Left forelimb (tissue), 1 donor: Measurements from ENCODE around the gene LIMA1.

Experiments
- DNase-seq: peaks from one replicate; pipeline ENCODE4 v3.0.0-alpha.2; 2018; ENCODE audit warnings: low spot score

The LIMA1 gene

GRCh38 chr12:50217202-50217601 lies 66.1 kb downstream of the LIMA1 start:
- no peak for DNase-seq

DNA sequence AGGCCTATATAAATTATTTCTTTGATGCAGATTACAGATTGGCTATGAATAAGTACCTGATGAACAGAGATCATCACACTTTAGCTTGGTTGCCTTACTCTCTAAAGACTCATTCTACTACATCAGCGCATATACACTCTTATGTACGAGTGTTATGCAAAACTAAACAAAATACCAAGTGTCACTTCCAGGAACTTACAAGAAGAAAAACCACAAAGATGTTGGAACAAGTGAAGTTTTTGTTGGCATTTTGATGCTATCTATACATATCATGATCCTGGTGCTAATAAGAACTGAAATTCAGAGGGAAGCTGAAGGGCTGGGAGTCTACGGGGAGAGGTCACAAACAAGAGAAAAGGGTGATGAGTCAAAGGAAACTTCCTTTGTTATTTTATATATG lies 68.3 kb downstream of the LIMA1 start:
- DNase-seq, result no peak

DNA sequence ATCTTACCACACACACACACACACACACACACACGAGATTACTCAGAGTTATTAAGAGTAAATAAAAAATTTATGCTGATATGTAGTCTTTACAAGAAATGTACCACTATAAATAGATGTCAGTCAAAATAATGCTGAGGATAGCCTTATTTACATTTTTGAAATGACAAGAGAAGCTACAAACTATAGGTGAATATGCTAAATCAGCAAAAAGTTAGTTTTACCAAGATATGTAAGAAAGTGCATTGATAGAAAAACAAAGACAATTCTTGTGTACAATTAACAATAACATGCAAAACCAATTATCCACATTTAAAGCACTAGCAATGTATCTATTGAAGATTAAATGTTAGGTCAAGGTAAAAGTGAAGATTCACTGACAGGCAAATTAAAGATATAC lies 69.3 kb downstream of the LIMA1 start:
- DNase-seq, result no peak

DNA sequence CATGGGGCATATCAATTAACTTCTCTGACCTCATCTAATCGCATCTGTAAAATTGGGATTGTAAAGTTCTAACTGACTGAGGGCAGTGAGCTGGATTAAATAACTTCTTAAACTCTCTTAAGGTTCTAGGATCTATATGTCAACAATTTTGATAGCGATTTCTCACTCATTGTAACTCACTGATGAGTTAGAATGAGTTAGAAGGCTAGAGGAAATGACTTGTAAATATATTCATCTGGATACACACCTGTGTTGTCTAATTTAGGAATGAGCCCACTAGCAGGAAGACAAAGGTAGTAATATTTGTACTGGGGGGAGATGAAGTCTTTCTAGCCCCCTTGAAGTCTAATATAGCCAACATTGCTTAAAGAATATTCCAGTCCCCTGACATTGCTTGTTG lies 69.9 kb downstream of the LIMA1 start:
- DNase-seq, result no peak

DNA sequence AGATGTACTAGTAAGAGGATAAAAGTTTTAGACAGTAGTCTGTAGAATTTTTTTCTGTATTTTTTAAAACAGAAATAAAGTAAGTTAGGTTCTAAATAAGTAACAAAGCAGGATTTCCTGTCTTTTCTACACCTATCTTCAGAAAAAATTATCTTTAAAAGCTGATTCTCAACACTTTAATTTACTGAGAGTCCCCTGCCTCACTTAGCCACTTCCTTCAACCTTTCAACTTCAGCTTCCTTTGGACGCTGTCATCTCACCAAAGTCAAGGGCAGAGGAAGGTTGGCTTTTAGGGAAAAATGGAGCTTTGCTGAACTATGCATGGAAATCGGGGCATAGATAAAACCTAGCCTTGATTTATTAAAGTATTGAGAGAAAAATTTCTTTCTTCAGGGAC lies 71.3 kb downstream of the LIMA1 start:
- no peak for DNase-seq

- no peak for DNase-seq
Measured at GRCh38 chr12:50211392-50212070, 71.8 kb downstream of the LIMA1 start.

GRCh38 chr12:50207424-50207823 lies 75.9 kb downstream of the LIMA1 start:
- DNase-seq, result no peak

GRCh38 chr12:50205648-50206047 lies 77.7 kb downstream of the LIMA1 start:
- DNase-seq, result no peak

GRCh38 chr12:50203691-50204090 lies 79.6 kb downstream of the LIMA1 start:
- no peak for DNase-seq

- DNase-seq, result no peak
Measured at GRCh38 chr12:50201987-50202521, 81.3 kb downstream of the LIMA1 start.

DNA sequence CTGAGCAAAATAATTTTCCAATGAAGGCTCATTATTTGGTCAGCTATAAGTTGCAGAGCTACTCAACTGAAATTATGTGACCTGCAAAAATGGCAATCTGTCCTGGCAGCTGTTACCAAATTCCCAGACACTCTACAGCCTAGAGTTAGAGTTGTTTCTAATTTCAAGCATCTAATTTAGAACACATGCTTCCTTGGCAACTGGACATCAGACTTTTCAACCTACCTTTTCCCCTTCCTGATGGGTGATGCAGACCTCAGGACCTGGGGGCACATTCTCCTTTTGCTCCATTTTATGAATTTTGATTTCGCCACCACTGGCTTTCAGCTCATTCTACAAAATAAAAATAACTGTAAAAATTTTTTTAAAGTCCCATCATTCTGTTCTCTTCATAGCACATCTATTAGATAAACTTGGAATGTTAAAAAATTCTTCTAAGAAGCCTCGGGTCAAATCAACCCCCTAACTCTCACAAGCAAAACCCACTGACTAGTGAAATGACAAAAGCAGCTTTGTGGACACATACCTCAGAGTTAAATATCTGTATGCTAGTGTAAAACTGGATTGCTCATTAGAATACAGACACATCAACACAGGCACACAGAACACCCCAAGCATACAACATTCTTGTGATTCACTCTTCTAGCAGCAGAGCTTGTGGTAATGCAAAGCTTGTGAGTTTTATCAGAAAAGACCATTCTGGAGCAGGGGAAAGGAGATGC lies 82.6 kb downstream of the LIMA1 start:
- no peak for DNase-seq

GRCh38 chr12:50198829-50199228 lies 84.5 kb downstream of the LIMA1 start:
- DNase-seq, result no peak

DNA sequence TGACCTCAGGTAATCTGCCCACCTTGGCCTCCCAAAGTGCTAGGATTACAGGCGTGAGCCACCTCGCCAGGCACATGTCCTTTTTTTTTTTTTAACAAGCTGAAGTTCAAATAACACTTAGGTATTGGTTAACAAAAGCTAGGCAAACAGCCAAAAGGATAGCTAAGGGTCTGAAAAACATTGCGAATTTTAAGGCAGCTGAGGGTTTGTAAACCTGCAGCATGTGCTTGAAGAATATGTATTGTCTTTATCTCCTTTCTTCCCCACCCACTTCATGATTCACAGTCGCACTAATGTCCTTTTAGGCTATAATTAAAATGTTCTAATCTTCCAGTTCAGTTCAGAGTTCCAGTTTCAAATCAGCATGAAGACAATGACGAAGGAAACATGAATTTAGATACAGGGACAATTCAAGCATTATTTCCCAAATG lies 86.0 kb downstream of the LIMA1 start:
- DNase-seq, result no peak

GRCh38 chr12:50196537-50196936 lies 86.8 kb downstream of the LIMA1 start:
- DNase-seq, result no peak

DNA sequence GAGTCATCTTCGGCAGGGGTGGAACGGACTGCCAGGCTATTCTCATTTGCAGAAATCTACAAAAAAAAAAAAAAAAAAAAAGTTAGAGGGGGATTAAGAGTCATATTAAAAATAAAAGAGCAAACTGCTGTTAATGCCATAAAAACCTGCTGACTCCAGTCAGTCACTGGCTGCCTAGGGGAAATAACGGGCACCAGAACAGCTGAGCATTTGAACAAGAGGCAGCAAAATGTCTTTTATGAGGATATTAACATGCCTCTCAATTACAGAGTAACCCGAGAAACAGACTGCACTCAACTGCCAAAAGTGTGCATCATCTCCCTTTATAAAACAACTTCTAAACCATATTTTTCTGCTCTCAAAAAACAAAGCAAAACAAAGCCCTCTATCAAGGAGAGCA lies 87.5 kb downstream of the LIMA1 start:
- no peak for DNase-seq

DNA sequence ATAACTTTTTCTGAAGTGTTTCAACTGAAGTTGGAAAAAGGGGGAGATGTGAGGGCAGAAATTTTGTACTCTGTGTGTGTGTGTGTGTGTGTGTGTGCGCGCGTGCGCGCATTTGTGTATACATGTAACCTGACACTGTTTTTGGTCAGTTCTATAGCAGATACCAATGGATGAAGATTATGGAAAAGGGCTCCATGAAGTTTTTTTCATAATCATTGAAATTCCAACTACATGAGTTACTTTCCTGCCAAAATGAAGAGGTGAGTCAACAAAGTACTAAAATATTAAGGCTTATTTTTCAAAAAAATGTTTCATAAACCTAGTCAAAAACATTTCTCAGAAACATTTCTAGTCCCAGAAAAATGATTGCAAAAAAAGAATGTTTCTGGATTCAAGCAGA lies 90.4 kb downstream of the LIMA1 start:
- DNase-seq, result no peak

DNA sequence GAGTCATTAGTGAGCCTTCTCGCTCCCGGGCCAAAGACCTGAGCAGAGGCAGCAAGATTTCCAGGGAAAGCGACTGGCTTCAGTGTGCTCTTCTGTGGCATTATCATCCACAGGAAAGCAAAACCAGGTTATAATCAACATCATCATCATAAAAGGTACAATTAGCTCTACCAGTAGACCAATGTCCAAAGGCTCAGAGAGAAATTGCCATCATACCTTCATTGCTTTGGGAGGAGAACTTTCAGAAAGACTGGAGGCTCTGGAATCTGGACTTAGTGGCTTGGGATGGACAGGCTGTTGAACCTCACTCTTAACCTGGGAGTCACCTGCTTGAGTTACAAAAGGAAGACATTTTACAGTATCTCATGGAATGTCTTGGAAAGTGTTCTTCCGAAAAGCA lies 91.1 kb downstream of the LIMA1 start:
- no peak for DNase-seq

GRCh38 chr12:50190859-50191258 lies 92.5 kb downstream of the LIMA1 start:
- DNase-seq, result no peak

DNA sequence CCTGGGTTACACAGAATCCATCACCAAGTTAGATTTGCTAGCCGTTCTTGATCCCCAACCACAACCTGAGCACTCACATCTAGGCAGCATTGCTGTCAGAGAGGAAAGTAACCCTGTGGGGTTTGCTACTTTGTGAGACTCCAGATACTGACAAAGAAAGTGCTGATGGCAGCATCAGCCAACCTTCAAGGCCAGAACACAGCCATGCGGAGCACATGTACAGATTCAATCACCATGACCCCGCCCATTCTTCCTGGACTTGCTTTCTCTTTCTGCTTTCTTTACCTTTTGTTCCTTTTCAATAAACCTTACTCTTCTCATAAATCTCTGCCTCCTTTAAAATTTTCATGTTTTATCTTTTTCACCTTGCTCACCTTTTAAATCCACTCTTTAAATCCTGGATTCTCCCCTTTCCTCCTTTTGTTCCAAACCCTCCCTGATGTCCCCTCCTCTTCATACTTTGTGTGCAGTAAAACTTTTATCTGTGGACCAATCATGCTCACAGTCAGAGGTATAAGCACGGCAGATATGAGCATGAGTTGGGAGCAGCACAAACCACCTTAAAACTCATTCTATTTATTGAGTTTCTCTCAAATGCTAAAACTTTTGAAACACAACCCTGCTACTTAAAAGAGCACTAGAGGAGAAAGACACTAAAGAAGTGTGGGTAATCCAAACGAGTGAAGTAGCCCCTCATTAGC lies 94.3 kb downstream of the LIMA1 start:
- no peak for DNase-seq

GRCh38 chr12:50188241-50188781 lies 95.0 kb downstream of the LIMA1 start:
- DNase-seq, result no peak

- no peak for DNase-seq
Measured at GRCh38 chr12:50187084-50187900, 96.0 kb downstream of the LIMA1 start.

GRCh38 chr12:50186681-50187080 lies 96.6 kb downstream of the LIMA1 start:
- DNase-seq, result no peak
